ENCODE measurements around the gene MSI2.

Gene MSI2

DNA sequence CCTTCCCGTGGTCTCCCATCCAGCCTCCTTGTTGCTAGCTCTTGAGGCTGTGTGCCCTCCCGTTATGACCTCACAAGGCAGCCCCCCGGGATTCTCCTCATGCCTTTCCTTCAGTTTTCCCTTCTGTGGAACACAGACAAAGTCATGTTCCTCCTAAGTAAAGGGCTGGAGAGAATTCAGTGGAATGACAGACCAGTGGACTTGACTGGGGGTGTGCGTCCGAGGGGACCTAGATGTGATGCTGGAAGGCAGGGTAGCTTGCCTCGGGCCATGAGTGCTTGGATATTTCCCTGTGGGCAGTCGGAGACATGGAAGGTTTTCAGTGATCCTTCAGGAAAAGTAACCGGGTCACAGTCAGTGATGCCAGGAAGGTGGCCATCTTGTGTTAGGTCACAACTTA, 247.9 kb downstream of the MSI2 start:
- Histone ChIP-seq H3K9ac (ENCODE audit: low read depth, low read length) (no peak overlapping the region), H3K36me3 (ENCODE audit: insufficient read depth, low read length) (no peaks in the 10 kb centered on the region; the same call in 1 of the 2 replicates), H3K4me1 (ENCODE audit: insufficient read depth, low read length) (peaks cover 21% of the 10 kb centered on the region), H3K9me3 (ENCODE audit: control insufficient read depth, insufficient read depth, low read length) (no peaks in the 10 kb centered on the region)

DNA sequence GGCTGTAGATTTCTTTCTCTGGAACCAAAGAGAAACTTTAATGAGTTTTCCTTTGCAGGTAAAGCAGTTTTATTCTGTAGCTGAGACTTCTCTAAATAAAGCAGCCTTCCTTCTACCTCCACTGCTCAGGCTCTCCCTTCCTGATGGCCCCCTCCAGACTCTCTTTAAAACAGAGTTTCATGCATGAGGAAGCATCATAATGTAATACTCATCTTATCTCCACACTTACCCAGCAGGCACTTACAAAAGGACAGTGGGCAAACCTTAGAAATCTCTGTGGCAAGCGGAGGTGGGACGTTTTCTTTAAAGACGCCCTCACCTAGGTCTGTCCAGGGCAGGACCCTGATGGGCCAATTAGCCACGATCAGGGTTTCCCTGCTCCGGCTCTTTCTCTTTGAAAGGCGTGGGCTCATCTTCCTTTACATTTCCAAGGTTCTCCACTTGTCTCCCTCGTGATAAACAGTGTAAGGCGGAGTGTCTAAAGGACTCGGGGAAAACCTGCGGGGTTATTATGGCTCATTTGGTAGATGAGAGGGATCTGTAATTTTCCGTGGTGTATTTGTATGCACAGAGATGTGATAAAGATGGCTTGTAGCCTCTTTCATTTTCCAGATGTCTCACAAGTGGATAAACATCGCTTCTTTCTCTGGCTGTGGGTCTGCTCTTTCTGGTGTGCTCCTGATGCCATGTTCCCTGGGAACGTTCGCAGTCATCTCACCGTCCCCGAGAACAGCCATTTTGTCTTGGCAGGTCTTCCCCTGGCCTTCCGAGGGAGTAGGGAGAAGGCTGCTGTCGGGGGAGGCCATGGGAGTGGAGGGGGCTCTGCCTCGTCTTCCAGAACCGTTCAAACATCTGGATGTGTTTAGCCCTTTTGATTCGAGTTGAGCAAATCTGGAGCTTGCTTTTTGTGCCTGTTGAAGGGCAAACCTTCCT, 249.8 kb downstream of the MSI2 start:
- Histone ChIP-seq H3K36me3 (ENCODE audit: insufficient read depth, low read length) (no peaks in the 10 kb centered on the region; the same call in 1 of the 2 replicates), H3K9ac (ENCODE audit: low read depth, low read length) (no peak overlapping the region), H3K9me3 (ENCODE audit: control insufficient read depth, insufficient read depth, low read length) (no peaks in the 10 kb centered on the region), H3K4me1 (ENCODE audit: insufficient read depth, low read length) (peaks cover 21% of the 10 kb centered on the region)

DNA sequence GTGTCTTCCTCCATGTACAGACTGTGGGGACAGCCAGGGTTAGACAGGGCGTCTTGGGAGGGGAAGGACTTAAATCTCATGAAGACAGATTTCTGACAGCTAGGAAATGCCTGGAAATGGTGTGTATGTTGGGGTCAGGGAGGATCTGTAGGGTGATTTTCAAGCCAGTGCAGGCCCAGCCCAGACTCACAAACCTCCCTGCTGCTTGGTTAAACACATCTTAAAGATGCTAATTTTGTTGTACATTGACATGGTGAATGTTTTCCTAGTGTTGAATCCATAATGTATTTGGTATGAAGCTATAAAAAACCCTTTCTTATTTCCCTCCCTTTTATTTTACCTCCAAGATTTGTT, 250.4 kb downstream of the MSI2 start:
- no peaks in the 10 kb centered on the region for H3K36me3 ChIP-seq (ENCODE audit: insufficient read depth, low read length)
- H3K9ac ChIP-seq (ENCODE audit: low read depth, low read length): no peak overlapping the region
- H3K9me3 ChIP-seq (ENCODE audit: control insufficient read depth, insufficient read depth, low read length): no peaks in the 10 kb centered on the region
- peaks cover 26% of the 10 kb centered on the region for H3K4me1 ChIP-seq (ENCODE audit: insufficient read depth, low read length)

DNA sequence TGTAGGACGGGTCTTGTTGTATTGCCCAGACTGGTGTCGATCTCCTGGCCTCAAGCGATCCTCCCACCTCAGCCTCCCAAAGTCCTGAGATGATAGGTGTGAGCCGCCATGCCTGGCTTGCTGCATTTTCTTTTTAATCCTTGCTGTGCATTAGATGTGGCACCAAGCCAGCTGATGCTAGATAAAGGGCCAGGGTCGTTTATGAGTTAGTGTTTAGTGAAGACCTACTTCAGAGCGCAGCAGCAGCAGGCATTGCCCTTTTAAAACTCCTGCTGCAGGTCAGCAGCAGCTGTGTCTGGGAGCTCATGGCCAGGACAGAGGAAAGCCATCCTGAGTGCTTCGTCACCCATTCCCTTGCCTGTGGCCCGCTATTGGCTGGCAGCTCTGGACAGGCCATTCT, 251.5 kb downstream of the MSI2 start:
- Histone ChIP-seq H3K4me1 (ENCODE audit: insufficient read depth, low read length) (peaks cover 26% of the 10 kb centered on the region), H3K36me3 (ENCODE audit: insufficient read depth, low read length) (no peaks in the 10 kb centered on the region), H3K9me3 (ENCODE audit: control insufficient read depth, insufficient read depth, low read length) (no peaks in the 10 kb centered on the region), H3K9ac (ENCODE audit: low read depth, low read length) (no peak overlapping the region)

DNA sequence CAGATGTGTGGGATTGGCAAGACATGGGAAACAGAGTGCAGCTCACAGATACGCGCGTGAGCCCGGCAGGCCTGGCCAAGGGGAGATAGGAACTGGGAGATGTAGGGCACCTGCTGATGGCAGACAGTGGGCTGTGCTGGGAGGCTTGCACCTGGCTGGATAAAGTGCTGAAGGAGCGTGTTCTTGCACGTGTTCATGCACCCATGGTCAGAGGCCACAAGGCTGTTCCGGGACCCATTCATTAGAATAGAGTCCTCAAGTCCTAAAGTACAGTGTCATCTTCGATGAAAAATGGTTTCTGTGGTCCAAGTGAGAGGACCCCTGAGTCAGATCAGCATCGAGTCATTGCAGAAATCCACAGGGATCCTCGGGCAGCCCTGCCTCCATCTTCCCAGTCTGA, 252.3 kb downstream of the MSI2 start:
- H3K36me3 ChIP-seq (ENCODE audit: insufficient read depth, low read length): no peaks in the 10 kb centered on the region
- peaks cover 29% of the 10 kb centered on the region for H3K4me1 ChIP-seq (ENCODE audit: insufficient read depth, low read length)
- no peak overlapping the region for H3K9ac ChIP-seq (ENCODE audit: low read depth, low read length)
- H3K9me3 ChIP-seq (ENCODE audit: control insufficient read depth, insufficient read depth, low read length): no peaks in the 10 kb centered on the region

DNA sequence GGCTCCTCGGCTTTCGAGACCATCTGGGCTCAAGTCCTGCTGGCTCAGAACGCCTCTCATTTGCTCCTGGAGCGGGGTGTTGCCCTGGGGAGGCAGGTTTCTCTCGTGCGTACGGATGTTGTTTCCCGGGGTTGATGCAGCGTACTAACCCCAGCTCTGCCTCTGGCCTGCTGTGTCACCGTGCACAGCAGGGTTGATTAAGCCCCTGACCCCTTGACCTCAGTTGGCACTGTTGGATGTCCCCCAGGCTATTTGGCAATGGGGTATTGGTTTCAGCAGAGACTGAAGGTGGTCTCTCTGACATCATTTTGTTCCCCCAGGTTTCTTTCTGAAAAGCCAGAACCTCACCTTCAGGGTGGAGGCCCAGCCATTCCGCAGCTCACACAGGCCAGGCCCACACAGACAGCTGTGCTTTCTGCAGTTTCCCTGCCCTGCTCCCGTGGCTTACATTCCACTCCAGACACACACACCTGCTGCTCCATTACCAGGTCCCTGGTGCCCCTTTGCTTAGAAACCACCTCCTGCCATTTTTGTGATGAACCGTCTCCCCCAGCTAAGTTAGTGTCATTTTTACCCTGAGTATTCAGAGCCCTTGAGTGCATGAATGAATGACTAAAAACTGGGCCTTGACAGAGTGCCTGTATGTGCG, 255.3 kb downstream of the MSI2 start:
- Histone ChIP-seq H3K9me3 (ENCODE audit: control insufficient read depth, insufficient read depth, low read length) (no peaks in the 10 kb centered on the region), H3K36me3 (ENCODE audit: insufficient read depth, low read length) (no peaks in the 10 kb centered on the region), H3K9ac (ENCODE audit: low read depth, low read length) (no peak overlapping the region), H3K4me1 (ENCODE audit: insufficient read depth, low read length) (peaks cover 23% of the 10 kb centered on the region)

DNA sequence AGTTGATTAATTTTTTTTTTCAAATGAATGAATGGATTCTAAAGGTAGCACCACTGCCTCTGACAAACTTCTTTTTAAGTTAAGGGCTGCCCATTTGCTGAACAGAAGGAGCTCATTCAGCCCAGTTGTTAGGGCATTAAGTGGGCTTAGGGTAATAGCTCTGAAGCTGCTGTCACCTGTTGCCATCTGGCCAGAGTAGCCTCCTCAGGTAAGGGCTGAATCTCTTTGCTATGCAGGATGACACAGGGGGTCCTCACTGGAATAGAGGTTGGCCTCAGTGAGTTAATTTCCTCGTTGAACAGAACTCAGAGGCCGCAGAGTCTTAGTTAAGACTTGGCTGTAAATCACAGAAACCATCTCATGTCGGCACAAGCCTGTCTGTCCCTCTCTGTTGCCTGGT, 255.9 kb downstream of the MSI2 start:
- H3K9me3 ChIP-seq (ENCODE audit: control insufficient read depth, insufficient read depth, low read length): no peaks in the 10 kb centered on the region
- peaks cover 17% of the 10 kb centered on the region for H3K4me1 ChIP-seq (ENCODE audit: insufficient read depth, low read length)
- H3K9ac ChIP-seq (ENCODE audit: low read depth, low read length): no peak overlapping the region
- no peaks in the 10 kb centered on the region for H3K36me3 ChIP-seq (ENCODE audit: insufficient read depth, low read length)

DNA sequence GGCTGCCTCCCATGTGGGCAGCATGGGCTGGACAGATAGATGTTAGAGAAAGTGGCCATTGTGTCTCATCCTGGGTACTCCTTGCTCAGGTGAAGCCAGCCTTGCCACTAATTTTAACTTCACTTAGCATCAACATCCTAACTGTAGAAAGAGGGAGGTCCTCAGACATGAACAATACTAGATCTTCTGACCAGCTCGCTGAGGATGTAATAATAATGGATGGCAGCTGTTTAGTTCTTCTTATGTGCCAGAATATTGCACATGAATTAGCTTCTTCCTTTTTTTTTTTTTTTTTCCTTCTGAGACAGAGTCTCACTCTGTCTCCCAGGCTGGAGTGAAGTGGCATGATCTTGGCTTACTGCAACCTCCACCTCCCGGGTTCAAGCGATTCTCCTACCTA, 256.4 kb downstream of the MSI2 start:
- Histone ChIP-seq H3K4me1 (ENCODE audit: insufficient read depth, low read length) (peaks cover 18% of the 10 kb centered on the region), H3K9ac (ENCODE audit: low read depth, low read length) (no peak overlapping the region), H3K9me3 (ENCODE audit: control insufficient read depth, insufficient read depth, low read length) (no peaks in the 10 kb centered on the region), H3K36me3 (ENCODE audit: insufficient read depth, low read length) (no peaks in the 10 kb centered on the region)

DNA sequence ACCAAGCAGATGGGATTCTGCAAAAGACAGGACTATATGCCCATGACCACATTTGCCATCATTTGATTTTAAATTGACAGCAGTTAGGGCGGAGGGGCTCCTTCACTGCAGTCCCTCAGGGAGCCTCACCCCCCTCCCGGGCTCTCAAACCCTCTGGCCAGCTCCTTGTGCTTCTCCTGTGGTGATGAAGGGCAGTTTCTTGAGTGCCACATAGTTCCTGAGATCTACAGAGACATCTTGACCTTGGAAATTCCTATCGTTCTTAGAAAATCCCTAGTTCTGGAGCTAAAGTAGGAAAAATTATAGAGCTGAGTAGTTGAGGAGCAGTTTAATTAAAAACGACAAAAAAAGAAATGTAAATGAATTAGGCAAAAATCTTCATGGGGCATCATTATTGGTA, 257.2 kb downstream of the MSI2 start:
- Histone ChIP-seq H3K9me3 (ENCODE audit: control insufficient read depth, insufficient read depth, low read length) (no peaks in the 10 kb centered on the region), H3K9ac (ENCODE audit: low read depth, low read length) (no peak overlapping the region), H3K4me1 (ENCODE audit: insufficient read depth, low read length) (peaks cover 27% of the 10 kb centered on the region), H3K36me3 (ENCODE audit: insufficient read depth, low read length) (no peaks in the 10 kb centered on the region)

DNA sequence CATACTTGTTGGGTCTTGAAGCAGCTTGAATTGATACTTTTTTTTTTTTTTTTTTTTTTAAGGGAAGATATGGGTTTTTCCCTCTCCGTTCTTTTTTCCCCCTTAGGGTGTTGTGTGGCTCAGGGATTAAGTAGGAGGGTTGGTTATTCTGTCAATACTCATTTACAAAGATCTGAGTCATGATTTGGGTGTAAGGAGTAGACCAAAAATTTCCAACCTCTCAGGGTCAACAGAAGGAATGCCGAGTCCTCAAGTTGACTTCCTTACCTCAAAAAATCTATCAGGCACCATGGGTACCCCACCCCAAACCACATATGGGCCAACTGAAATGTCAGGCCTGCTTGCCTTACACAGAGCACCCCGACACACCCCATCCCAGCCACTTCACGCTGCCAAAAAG, 258.3 kb downstream of the MSI2 start:
- Histone ChIP-seq H3K4me1 (ENCODE audit: insufficient read depth, low read length) (peaks cover 37% of the 10 kb centered on the region), H3K9me3 (ENCODE audit: control insufficient read depth, insufficient read depth, low read length) (no peaks in the 10 kb centered on the region), H3K36me3 (ENCODE audit: insufficient read depth, low read length) (no peaks in the 10 kb centered on the region), H3K9ac (ENCODE audit: low read depth, low read length) (no peak overlapping the region)

DNA sequence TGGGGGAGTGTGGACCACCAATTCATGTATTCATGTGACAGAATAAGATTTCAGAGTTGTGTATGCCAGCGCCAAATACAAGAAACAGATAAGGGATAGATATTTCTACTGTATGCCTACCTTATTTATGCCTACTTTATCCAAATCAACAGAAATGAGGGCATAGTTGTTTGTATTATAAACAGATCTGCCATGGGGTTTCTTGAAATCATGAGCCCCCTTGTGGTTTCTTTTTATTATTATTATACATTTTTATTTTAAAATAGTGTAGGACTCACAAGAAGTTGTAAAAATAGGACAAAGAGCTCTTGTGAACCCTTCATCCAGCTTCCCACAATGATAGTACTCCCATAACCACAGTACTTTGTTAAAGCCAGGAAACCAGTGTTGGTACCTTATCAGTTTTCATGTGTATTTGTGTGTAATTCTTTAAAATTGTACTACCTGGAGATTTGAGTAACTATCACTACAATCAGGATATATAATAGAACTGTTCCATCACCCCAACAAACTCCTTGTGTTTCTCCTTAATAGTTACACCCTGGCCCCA, 259.4 kb downstream of the MSI2 start:
- Histone ChIP-seq H3K9me3 (ENCODE audit: control insufficient read depth, insufficient read depth, low read length) (no peaks in the 10 kb centered on the region), H3K9ac (ENCODE audit: low read depth, low read length) (no peak overlapping the region), H3K4me1 (ENCODE audit: insufficient read depth, low read length) (peaks cover 38% of the 10 kb centered on the region), H3K36me3 (ENCODE audit: insufficient read depth, low read length) (no peaks in the 10 kb centered on the region)

DNA sequence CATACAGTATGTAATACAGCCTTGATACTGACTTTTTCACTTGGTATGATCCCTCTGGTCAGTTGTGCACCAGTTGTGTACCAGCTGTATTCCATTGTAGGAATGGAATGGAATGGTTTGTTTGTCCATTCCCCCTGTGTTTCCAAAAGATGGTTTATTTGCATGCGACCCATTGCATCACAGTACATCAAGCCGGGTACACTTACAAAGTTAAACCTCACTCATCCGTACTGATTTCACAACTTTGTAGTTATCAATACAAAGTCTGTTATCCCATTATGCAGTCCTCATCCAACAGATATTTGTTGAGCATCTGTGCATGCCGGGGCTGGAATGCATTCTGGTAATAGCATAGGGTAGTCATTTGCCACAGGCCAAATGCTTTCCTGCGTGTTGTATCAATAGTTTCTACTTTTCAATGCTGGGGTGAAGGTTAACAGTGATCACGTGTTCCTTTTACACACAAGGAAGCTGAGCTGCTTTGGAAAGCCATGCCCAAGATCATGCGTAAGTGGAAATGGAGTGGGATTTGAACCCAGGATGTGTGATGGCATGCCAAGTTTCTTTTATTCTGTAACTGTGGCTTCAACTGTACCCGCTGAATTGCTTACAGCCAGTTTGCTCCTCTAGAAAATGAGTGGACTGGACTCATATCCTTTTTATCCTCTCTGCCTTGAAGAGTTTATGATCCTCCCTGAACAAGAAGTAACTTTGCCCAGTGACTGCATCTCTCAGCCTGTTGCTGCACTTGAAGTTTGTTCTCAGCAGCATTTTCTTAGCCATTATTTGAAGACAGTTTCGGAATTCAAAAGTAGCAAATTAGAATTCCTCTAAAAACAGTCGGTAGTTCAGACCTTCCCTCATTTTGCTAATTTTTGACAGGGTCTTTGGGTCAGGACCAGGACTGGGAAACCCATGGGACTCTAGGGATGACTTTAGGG, 260.2 kb downstream of the MSI2 start:
- H3K9ac ChIP-seq (ENCODE audit: low read depth, low read length): no peak overlapping the region
- H3K9me3 ChIP-seq (ENCODE audit: control insufficient read depth, insufficient read depth, low read length): no peaks in the 10 kb centered on the region
- H3K36me3 ChIP-seq (ENCODE audit: insufficient read depth, low read length): no peaks in the 10 kb centered on the region
- peaks cover 34% of the 10 kb centered on the region; the same call in 1 of the 2 replicates for H3K4me1 ChIP-seq (ENCODE audit: insufficient read depth, low read length)

DNA sequence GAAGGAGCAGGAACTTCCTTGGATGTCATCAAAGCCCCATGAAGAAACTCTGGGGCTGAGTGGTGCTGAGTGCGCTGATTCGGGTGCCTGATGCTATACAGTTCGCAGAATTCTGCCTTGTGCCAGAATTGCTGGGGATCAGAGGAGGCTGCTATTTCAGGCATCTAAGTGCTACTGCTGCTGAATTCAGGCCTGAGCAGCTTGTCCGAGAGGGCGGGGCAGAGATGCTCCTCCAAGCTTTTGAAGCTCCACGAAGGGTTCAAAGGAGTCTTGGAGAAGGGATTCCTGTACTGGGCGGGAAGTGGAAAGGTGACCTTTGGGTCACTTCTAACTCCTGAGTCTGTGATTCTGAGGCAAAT, 260.9 kb downstream of the MSI2 start:
- peaks cover 33% of the 10 kb centered on the region; the same call in 1 of the 2 replicates for H3K4me1 ChIP-seq (ENCODE audit: insufficient read depth, low read length)
- H3K9me3 ChIP-seq (ENCODE audit: control insufficient read depth, insufficient read depth, low read length): no peaks in the 10 kb centered on the region
- H3K36me3 ChIP-seq (ENCODE audit: insufficient read depth, low read length): no peaks in the 10 kb centered on the region
- no peak overlapping the region for H3K9ac ChIP-seq (ENCODE audit: low read depth, low read length)
